ENCODE data around the gene DCUN1D2. TPM values are rescaled to one million over a fixed set of nuclear protein-coding genes. Genes with fewer than 3 reads are reported as not detected.

Gene DCUN1D2
- total RNA-seq, 2 donors from 2014 or later, result 35.8 to 44.7 TPM

- Mint-ChIP-seq H3K27ac (peak overlapping the region; percentile 55), H3K36me3 (ENCODE audit: low read depth) (peaks cover 14% of the 10 kb centered on the region), H3K27me3 (ENCODE audit: insufficient read depth) (no peaks in the 10 kb centered on the region), H3K4me3 (peak overlapping the region; percentile 83), H3K4me1 (peaks cover 62% of the 10 kb centered on the region), H3K9me3 (no peaks in the 10 kb centered on the region)
- H3K36me3 ChIP-seq (ENCODE audit: control insufficient read depth, insufficient read depth, low read length), result peaks cover 20% of the 10 kb centered on the region
- H3K4me3 ChIP-seq (ENCODE audit: low read length), result peak overlapping the region; percentile 81
- no peaks in the 10 kb centered on the region for H3K4me1 ChIP-seq (ENCODE audit: control insufficient read depth, insufficient read depth, low read length)
- H3K27me3 ChIP-seq (ENCODE audit: control insufficient read depth, insufficient read depth, low read length, poor library complexity, severe bottlenecking), result no peaks in the 10 kb centered on the region
- H3K27ac ChIP-seq (ENCODE audit: low read depth, low read length), result no peak overlapping the region
- TF ChIP-seq CTCF (conservative IDR thresholded peaks at IDR 0.05), result no peak
- DNase-seq, result no peak
- H3K9ac ChIP-seq (ENCODE audit: extremely low read depth, low read length, poor library complexity, severe bottlenecking), result peak overlapping the region; percentile 62
- 64 to 67% methylated on average over 9 of the region's 9 CpGs for WGBS, 2 experiments (ENCODE audit: insufficient coverage in 1 of 2, insufficient read length in 1 of 2)
- H3K9me3 ChIP-seq (ENCODE audit: control insufficient read depth, low read length), result no peaks in the 10 kb centered on the region
These were observed 1.5 kb upstream of the DCUN1D2 start for GRCh38 chr13:113491982-113492381.

GRCh38 chr13:113491418-113491883 is 940 bp upstream of the DCUN1D2 start:
- Histone ChIP-seq H3K4me3 (ENCODE audit: low read length) (peak overlapping the region; percentile 81), H3K9me3 (ENCODE audit: control insufficient read depth, low read length) (no peaks in the 10 kb centered on the region), H3K9ac (ENCODE audit: extremely low read depth, low read length, poor library complexity, severe bottlenecking) (peak overlapping the region; percentile 62), H3K36me3 (ENCODE audit: control insufficient read depth, insufficient read depth, low read length) (peaks cover 15% of the 10 kb centered on the region), H3K27me3 (ENCODE audit: control insufficient read depth, insufficient read depth, low read length, poor library complexity, severe bottlenecking) (no peaks in the 10 kb centered on the region), H3K4me1 (ENCODE audit: control insufficient read depth, insufficient read depth, low read length) (no peaks in the 10 kb centered on the region), H3K27ac (ENCODE audit: low read depth, low read length) (no peak overlapping the region)
- Mint-ChIP-seq H3K27ac (peak overlapping the region; percentile 61), H3K9me3 (no peaks in the 10 kb centered on the region), H3K4me3 (peak overlapping the region; percentile 83), H3K27me3 (ENCODE audit: insufficient read depth) (no peaks in the 10 kb centered on the region), H3K4me1 (peaks cover 67% of the 10 kb centered on the region), H3K36me3 (ENCODE audit: low read depth) (peaks cover 9% of the 10 kb centered on the region)
- WGBS, 2 experiments (ENCODE audit: insufficient coverage in 1 of 2, insufficient read length in 1 of 2), result 1 to 7% methylated on average over 9 to 22 of the region's 22 CpGs
- no peak for TF ChIP-seq CTCF (conservative IDR thresholded peaks at IDR 0.05)
- peak; percentile 77 for DNase-seq

GRCh38 chr13:113489549-113490495 is 689 bp downstream of the DCUN1D2 start:
- H3K27ac ChIP-seq (ENCODE audit: low read depth, low read length), result peak overlapping the region; percentile 72

More at GRCh38 chr13:113489549-113490495, 689 bp downstream of the DCUN1D2 start:
- Mint-ChIP-seq H3K36me3 (ENCODE audit: low read depth) (peaks cover 3% of the 10 kb centered on the region), H3K27me3 (ENCODE audit: insufficient read depth) (no peaks in the 10 kb centered on the region), H3K4me3 (peak overlapping the region; percentile 83), H3K4me1 (peaks cover 62% of the 10 kb centered on the region), H3K9me3 (no peaks in the 10 kb centered on the region), H3K27ac (peak overlapping the region; percentile 85)
- Histone ChIP-seq H3K4me1 (ENCODE audit: control insufficient read depth, insufficient read depth, low read length) (no peaks in the 10 kb centered on the region), H3K27me3 (ENCODE audit: control insufficient read depth, insufficient read depth, low read length, poor library complexity, severe bottlenecking) (no peaks in the 10 kb centered on the region), H3K9me3 (ENCODE audit: control insufficient read depth, low read length) (no peaks in the 10 kb centered on the region), H3K4me3 (ENCODE audit: low read length) (peak overlapping the region; percentile 81), H3K9ac (ENCODE audit: extremely low read depth, low read length, poor library complexity, severe bottlenecking) (peak overlapping the region; percentile 49), H3K36me3 (ENCODE audit: control insufficient read depth, insufficient read depth, low read length) (peaks cover 1% of the 10 kb centered on the region)
- TF ChIP-seq CTCF (conservative IDR thresholded peaks at IDR 0.05), result no peak
- DNase-seq, result peak; percentile 76
- WGBS, 2 experiments (ENCODE audit: insufficient coverage in 1 of 2, insufficient read length in 1 of 2), result 1% methylated on average over 24 to 54 of the region's 54 CpGs
